ENCODE measurements around the gene TSTD2.
"Not testable (repeated sequence)": the region's sequence is repeated elsewhere in the genome, so short reads cannot be mapped to it uniquely, and the experiment has no call there.

Gene TSTD2

DNA sequence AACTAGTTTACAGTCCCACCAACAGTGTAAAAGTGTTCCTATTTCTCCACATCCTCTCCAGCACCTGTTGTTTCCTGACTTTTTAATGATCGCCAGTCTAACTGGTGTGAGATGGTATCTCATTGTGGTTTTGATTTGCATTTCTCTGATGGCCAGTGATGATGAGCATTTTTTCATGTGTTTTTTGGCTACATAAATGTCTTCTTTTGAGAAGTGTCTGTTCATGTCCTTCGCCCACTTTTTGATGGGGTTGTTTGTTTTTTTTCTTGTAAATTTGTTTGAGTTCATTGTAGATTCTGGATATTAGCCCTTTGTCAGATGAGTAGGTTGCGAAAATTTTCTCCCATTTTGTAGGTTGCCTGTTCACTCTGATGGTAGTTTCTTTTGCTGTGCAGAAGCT is 51.6 kb downstream of the TSTD2 start:
- DNase-seq = not testable (repeated sequence)

- DNase-seq = no peak
Observed at GRCh38 chr9:97579914-97580313, 53.3 kb downstream of the TSTD2 start.

DNA sequence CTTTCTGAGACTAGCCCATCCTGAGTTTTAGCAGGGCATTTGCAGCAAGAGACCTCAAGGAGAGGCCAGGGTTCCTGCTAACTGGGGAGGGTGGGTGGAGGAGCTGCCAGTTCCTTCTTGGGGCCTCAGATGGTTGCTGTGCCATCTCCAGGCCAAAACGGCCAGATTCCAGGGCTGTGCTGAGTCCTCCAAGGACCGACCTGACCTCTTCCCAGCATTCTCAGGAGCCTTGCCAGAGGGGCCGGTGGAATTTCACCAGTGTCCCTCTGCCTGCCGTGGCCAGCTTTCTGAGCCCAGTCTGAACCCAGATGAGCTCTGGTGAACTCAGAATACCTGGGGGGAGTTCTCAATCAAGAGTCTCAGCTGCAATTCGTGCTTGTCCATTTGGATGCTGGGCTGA is 54.3 kb downstream of the TSTD2 start:
- DNase-seq = no peak

DNA sequence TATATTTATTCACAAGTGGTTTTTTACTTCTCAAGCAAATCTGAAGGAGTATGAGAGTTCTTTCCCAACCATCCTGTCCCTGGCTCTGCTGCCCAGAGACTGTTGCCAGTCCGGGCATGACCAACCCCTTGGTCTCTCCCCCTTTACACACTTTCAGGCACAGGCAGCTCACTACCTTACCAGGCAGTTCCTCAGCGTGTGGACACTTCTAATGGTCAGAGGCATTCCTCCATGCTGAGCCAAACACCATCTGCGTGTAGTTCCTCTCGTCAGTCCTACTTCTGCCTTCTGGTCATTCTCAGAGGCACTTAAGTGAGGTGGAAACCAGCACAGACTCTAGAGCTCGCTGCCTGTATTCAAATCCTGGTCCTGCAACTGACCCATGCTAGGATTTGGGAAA is 56.1 kb downstream of the TSTD2 start:
- DNase-seq = no peak

DNA sequence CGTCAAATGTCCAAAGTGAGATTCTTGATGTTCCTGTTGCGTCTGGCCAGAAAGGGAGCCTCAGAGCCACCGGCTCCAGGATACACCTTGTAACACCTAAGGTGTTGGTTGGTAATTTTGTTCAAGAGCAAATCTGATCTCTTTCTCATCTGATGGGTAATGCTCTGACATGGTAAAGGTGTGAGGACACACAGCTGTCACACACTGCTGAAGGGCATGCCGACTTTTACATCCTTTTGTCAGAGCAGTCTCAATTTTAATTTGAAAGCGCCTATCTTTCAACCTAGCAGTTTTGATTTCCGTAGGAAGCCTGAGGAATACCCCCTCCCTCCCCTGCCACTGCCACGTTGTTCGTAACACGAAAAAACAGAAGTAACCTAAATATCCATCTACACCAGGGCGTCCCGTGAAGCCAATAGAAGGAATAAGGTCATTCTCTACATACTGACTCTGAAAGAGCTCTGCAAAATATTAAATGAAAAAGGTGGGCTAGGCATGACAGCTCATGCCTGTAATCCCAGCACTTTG is 57.4 kb downstream of the TSTD2 start:
- DNase-seq = no peak

- DNase-seq = not testable (repeated sequence)
Observed at GRCh38 chr9:97574921-97575672, 58.1 kb downstream of the TSTD2 start.

- not testable (repeated sequence) for DNase-seq
Observed at GRCh38 chr9:97574101-97574571, 59.0 kb downstream of the TSTD2 start.

DNA sequence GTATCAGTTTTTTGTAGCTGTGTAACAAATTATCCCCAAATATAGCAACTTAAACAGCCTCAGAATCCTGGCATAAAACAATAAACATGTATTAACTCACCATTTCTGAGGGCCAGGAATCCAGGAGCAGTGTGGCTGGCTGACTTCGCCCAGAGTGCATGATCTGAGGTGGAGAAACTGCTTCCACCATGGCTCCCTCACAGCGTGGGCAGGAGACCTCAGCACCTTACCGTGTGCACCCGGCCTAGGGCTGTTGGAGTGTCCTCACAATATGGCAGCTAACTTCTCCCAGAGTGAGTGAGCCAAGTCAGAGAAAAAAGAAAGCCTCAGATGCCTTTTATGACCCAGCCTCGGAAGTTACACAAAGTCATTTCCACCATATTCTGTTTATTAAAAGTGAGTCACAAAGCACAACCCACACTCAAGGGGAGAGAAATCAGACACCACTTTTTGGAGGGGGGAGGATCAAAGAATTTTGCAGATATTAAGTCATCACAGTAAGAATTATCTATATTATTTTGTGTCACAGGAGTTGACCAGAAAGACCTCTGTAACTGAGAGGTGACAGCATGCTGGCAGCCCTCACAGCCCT is 59.6 kb downstream of the TSTD2 start:
- no peak for DNase-seq

DNA sequence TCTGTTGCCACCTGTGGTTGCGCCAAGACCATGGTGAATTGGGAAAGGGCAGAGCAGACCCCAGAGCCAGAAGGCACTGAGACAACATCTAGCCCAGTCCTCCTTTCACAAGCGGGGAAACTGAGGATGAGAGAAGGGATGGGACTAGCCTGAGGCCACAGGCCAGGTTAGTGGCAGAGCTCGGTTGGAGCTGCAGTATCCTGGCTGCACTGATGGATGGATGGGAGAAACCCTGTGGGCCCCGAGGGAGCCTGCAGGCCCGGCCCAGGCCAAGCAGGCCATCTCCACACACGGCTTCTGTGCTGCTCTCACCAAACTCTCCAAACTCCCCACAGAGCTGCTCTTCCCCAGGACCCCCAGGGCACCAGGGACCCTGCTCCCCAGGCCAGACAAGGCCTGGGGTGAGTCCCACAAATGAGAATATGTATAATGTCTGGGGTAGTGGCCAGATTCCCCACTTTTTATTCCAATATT is 60.2 kb downstream of the TSTD2 start:
- no peak for DNase-seq

DNA sequence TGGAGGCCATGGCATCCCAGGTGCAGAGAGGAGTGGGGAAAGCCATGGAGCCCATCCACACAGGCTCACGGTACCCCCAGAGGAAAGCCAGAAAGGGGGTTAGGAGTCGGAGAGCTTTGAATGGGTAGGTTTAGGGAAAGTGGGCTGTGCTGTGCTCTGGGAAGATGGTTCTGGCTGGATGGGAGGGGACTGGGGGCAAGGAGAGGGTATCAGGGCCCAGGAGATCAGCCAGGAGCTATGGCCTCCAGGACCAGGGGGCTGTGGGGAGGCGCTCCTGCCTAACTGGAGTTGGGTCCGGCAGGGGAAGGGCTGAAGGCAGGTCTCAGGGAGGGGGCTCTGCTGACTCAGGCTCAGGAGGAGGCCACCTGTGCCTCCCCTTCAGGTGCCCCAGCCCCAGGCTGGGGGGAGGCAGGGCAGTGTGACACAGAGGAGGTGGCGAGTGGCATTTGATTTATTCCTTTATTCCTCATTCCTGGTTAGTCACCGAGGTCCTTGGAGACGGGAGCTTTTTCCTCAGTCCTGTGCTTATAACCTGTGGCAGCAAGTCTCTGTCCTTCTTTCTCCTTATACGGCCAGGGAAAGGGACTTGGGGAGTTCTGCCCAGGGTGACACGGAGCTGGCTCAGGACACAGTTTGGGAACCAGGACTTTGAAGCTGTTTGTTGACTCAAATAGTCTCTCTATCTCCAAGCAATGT is 60.8 kb downstream of the TSTD2 start:
- DNase-seq = no peak

DNA sequence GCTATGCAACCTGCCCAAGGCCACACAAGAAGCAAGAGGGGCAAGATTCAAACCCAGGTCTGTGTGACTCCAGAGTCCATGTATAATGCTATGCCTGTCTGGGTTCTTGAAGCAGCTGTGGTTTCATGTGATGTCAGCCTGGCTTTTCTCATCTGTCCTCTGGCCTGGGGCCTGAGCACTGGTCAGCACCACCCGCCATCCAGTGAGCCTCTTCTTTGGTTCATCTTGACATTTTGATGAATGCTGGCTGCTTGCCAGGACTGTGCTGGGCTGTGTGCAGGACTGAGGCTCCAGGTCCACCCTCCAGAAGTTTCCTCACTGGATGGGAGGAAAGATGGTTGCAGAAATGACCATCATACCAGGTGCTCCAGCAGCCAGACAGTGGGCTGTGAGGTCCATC is 61.5 kb downstream of the TSTD2 start:
- no peak for DNase-seq

- no peak for DNase-seq
Observed at GRCh38 chr9:97570899-97571298, 62.3 kb downstream of the TSTD2 start.

DNA sequence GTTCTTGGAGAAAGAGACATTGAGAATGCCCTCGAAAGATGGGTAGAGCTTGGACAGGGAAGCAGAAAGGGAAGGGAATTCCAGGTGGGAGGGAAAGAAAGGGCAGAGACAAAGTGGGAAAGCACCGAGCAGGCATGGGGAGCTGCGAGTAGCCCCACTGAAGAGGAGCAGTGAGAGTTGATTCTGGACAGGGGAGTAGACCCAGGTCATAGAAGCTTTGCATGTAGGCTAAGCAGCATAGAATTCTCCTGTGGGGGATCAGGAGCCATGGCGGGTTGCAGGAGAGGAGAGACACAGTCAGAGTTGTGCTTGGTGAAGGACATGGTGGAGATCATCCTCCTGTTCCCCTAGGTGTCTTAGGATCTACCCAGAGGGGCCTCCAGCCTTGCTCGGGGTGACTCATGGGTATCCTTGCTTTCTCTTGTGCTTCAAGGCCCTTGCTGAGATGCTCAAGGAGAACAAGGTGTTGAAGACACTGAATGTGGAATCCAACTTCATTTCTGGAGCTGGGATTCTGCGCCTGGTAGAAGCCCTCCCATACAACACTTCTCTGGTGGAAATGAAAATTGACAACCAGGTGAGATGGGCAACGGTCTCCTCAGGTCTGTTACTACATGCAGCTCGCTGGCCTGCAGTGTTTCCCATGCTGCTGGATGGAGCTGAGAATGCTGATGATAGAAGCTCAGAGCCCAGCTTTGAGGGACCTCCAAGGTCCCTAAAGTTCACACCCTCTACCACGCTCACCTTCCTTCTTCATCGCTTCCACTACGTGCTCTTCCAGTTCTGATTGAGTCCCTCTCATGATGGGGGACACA is 64.5 kb downstream of the TSTD2 start:
- DNase-seq = no peak

DNA sequence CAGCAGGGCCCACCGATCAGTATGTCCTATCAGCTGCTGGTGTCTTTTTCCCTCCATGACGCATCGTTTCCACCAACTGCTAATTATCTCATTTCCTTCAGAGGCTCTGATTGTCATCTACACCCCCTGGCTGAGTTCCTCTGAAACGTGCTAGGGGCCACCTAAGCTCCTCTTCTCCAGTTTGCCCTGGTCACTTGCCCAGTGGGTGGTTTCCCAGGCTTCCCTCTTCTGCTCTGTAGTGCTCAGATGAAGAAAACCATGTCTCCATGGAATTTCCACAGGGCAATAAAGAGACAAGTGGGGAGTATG is 65.3 kb downstream of the TSTD2 start:
- DNase-seq = no peak

DNA sequence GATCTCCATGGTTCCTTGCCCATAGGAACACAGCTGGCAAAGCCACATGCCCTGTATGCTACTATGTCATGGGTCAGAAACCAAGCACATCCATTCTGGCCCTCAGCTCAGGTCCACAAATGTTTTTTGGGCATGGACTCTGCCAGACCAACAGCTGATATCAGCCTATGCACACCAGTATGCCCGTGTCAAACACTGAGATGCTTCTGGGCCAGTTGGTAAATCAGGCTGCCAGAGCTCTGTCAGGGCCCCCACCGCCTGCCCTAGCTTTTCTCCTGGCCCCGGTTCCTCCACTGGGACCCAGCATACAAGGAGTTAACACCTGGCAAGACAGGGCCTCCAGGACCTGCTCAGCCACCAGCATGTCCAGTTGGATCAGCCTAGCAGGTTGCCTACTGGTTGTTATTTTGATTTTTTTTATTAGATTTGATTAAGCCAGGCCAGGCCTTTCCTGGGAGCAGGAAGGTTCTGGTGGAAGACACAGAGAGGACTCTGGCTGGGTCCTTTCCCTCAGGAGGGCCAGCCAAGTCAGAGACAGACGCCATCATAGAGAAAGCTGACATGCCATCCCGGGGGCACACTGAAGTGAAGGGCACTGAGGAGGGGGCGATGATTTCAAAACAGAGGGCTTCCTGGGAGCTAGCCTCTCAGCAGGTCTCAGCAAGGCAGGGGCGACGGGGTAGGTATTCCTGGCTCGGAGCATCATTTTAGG is 65.8 kb downstream of the TSTD2 start:
- no peak for DNase-seq

DNA sequence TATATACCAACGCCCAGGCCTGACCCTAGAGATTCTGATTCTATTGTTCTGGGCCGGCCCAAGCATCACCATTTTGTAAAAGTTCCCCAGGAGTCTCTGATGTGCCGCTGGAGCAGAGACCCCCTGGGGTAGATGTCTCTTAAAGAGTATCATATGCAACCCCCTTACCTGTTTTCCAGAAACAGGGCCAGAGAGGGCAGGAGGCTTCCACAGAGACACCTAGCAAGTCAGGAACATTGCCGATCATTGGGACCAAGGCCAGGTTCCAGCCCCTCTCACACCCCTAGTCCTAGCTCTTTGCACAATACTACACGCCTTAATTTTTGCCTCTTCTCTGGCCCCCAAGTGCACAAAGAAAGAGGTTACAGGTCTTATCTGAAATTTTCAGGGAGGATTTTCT is 67.9 kb downstream of the TSTD2 start:
- DNase-seq = no peak

GRCh38 chr9:97564291-97565175 is 68.6 kb downstream of the TSTD2 start:
- DNase-seq = no peak

- no peak for DNase-seq
Observed at GRCh38 chr9:97563458-97564135, 69.6 kb downstream of the TSTD2 start.

- no peak for DNase-seq
Observed at GRCh38 chr9:97562542-97562941, 70.6 kb downstream of the TSTD2 start.

DNA sequence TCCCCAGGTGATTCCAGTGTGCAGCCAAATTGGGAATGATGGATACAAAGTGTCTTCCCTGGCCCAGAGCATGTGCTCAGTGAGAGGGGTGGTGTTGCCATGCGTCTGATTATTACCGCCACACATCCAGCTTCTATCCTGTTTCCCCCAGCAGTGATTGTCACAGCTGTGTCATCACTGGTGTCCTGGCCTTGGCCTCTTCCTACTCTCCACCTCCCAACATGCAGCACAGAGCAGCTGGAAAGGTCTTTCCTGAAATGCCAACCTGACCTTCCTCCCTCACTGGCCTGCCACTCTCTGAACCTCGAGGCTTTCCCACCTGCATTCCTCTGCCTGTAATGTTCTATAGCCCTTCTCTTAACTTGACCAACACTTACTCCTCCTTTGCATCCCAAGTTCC is 71.7 kb downstream of the TSTD2 start:
- no peak for DNase-seq

GRCh38 chr9:97560851-97561250 is 72.3 kb downstream of the TSTD2 start:
- DNase-seq = no peak
